Activated naive CD8-positive, alpha-beta T cell treated with anti-CD3 and anti-CD28 coated beads, Interleukin-2, amount 10 ng/mL, durations not matched to agents 7 days and 5 days (primary cell): ENCODE measurements around the gene DPH1. TPM values are rescaled to one million over a fixed set of nuclear protein-coding genes. Genes with fewer than 3 reads are reported as not detected.

Experiments
- ATAC-seq: fragments of 150-1000 bp; cut with Tn5 transposase; one replicate; pipeline ENCODE4 v1.10.0; 2021; ENCODE audit warnings: low read depth, moderate library complexity
- POLR2A ChIA-PET: fragments of 350-600 bp; sonication (Branson Sonifier 250); formaldehyde crosslinking; loops from one replicate; lab custom pipeline; 2021; ENCODE audit warnings: antibody characterized with exemption; lab: Charles Lee
- DNase-seq: peaks from one replicate; pipeline ENCODE4 v3.0.0; 2021
- H3K27ac Mint-ChIP-seq: one replicate; pipeline ENCODE4 v1.8.0; 2022; ENCODE audit warnings: mild to moderate bottlenecking, mixed read lengths
- H3K27me3 Mint-ChIP-seq: one replicate; pipeline ENCODE4 v1.8.0; 2022; ENCODE audit warnings: mild to moderate bottlenecking, moderate library complexity, mixed read lengths
- H3K36me3 Mint-ChIP-seq: one replicate; pipeline ENCODE4 v1.8.0; 2021; ENCODE audit warnings: mild to moderate bottlenecking, mixed read lengths
- H3K4me1 Mint-ChIP-seq: one replicate; pipeline ENCODE4 v1.8.0; 2021; ENCODE audit warnings: mixed read lengths
- H3K4me3 Mint-ChIP-seq: one replicate; pipeline ENCODE4 v1.8.0; 2022; ENCODE audit warnings: mild to moderate bottlenecking, moderate library complexity, mixed read lengths
- H3K9me3 Mint-ChIP-seq: one replicate; pipeline ENCODE4 v1.8.0; 2021; ENCODE audit warnings: mixed read lengths
- total RNA-seq, 2 experiments: library from RNA; stranded (reverse); gene quantifications; one replicate each; pipeline ENCODE4 v1.2.3, GENCODE V29; 2021

DPH1 gene
- total RNA-seq, 2 experiments from 2014 or later: 45.7 to 46.4 TPM

DNA sequence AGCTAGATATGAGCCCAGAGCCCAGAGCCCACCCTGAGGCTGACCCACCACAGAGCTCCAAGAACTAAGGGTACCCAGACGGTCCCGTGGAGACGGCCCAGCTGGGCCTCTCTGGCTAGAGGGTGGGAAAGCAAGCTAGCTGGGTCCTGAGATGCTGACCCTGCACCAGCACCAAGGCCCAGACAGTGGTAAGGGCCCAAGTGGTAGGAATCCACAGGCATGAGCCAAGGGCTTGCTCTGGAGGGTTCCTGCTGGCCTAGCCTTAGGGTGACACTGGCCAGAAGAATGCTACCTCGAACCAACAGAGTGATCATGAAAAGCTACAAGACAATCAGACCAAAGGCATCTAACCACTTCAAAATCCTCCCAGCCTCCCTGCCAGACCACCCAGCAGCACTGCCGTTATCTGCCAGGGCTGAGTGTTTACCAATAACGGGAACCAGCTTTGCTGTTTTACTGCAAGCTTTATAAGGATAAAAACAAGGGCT lies 38.1 kb downstream of the DPH1 start:
- H3K36me3 Mint-ChIP-seq: peaks cover 24% of the 10 kb centered on the region
- no peaks in the 10 kb centered on the region for H3K9me3 Mint-ChIP-seq
- no peak for ATAC-seq
- no peaks in the 10 kb centered on the region for H3K27me3 Mint-ChIP-seq
- H3K4me3 Mint-ChIP-seq: no peak overlapping the region
- peak overlapping the region; percentile 59 for H3K27ac Mint-ChIP-seq
- no peak for DNase-seq
- POLR2A ChIA-PET: interaction anchor here (1.2 to 2.3 kb wide), 4 partner anchors 9 to 177 kb away, joined by 4 to 10 read pairs (median 5); partner anchors contain the start of gene HIC1
- H3K4me1 Mint-ChIP-seq: peaks cover 63% of the 10 kb centered on the region

DNA sequence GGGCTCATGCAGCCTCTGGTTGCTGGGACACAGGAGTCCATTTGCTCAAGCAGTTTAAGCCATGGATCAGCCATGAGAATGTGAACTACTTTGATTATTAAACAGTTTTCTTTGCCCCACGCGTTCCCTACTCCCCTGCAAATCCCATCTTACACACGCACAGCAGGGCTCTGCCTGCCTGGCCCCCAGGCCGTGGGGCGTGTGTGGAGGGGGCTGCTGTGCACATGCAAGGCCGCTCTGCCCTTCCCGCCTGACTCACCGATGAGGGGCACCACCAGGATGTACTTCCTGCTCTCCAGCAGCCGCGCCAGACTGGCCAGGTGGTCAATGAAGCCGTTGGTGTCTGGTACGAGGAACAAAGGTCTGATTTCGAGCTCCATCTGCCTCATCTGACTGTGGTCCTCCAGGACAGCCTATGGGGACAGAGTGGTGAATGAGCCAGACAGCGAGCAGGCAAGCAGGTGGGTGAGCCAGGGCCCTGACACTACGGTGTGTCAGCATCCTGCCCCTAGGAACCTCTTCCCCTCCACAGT lies 38.6 kb downstream of the DPH1 start:
- no peak for ATAC-seq
- Mint-ChIP-seq H3K9me3 (no peaks in the 10 kb centered on the region), H3K4me3 (peak overlapping the region; percentile 16), H3K4me1 (peaks cover 62% of the 10 kb centered on the region), H3K27ac (peak overlapping the region; percentile 55), H3K27me3 (no peaks in the 10 kb centered on the region), H3K36me3 (peaks cover 24% of the 10 kb centered on the region)
- no peak for DNase-seq
- POLR2A ChIA-PET: interaction anchor here (0.7 to 2.3 kb wide), 5 partner anchors 10 to 176 kb away, joined by 4 to 10 read pairs (median 4); partner anchors contain the start of gene HIC1

DNA sequence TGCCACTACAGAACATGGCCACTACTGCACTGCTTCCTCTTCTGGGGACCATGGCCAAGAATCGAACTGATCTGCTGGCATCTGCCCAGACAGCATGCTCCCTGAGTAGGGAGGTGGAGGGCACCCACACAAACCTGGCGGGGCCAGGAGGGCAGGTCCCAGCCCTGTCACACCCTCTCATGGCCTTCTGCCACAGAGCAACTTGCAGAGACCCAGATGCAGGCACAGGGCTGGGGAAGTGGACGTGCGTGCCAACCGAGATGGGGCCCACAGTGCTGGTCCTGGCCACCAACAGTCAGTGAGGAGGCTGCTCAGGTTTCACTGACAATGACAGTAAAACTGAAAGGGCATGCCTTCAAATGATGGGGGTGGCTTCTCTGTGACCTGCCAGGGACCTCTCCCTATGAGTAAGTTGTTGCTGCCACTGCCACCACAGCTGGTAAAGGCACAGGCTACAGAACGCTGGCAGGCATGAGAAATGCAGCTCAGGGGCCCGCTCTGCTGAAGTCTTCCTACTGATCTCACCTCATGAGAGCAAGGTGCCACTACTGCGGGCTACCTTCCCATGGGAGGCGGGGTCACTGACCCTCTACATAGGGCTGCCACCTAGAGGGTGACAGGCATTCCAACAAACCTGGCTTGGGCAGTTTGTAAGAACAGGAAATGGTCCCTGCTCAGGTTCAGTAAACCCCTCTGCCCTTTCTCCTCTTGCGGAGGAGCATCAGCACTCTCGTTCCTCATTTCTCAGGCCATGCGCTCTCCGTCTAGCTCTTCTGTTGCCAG lies 40.5 kb downstream of the DPH1 start:
- peaks cover 22% of the 10 kb centered on the region for H3K36me3 Mint-ChIP-seq
- H3K4me3 Mint-ChIP-seq: peak overlapping the region; percentile 39

DNA sequence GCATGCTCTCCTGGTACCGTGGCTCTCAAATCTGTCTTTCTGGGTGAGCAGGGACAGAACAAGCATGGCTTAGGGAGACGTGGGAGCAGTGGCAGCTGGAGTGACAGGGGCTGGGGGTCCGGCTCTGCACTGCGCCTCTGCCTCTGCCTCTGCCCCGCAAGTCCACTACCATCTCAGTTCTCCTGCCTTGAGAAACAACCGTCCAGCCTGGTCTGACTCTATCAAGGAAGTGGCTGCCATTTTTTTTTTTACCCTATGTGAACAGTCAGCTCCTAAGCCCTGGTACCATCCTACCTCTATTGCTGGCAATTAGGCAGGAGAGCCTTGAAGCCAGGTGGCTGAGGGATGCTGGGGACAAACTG lies 41.1 kb downstream of the DPH1 start:
- POLR2A ChIA-PET: interaction anchor here (0.6 to 2.5 kb wide), 6 partner anchors 12 to 198 kb away, joined by 3 to 12 read pairs (median 5); no protein-coding TSS in a partner anchor
- peaks cover 56% of the 10 kb centered on the region for H3K4me1 Mint-ChIP-seq

More for the DNA sequence above, 40.5 kb downstream of the DPH1 start:
- ATAC-seq (peak; percentile 79), DNase-seq (no peak)
- POLR2A ChIA-PET: interaction anchor here (0.6 to 2.5 kb wide), 7 partner anchors 11 to 198 kb away, joined by 3 to 12 read pairs (median 4); no protein-coding TSS in a partner anchor
- Mint-ChIP-seq H3K4me1 (peaks cover 55% of the 10 kb centered on the region), H3K9me3 (no peaks in the 10 kb centered on the region), H3K27me3 (no peaks in the 10 kb centered on the region), H3K27ac (peak overlapping the region; percentile 70)

DNA sequence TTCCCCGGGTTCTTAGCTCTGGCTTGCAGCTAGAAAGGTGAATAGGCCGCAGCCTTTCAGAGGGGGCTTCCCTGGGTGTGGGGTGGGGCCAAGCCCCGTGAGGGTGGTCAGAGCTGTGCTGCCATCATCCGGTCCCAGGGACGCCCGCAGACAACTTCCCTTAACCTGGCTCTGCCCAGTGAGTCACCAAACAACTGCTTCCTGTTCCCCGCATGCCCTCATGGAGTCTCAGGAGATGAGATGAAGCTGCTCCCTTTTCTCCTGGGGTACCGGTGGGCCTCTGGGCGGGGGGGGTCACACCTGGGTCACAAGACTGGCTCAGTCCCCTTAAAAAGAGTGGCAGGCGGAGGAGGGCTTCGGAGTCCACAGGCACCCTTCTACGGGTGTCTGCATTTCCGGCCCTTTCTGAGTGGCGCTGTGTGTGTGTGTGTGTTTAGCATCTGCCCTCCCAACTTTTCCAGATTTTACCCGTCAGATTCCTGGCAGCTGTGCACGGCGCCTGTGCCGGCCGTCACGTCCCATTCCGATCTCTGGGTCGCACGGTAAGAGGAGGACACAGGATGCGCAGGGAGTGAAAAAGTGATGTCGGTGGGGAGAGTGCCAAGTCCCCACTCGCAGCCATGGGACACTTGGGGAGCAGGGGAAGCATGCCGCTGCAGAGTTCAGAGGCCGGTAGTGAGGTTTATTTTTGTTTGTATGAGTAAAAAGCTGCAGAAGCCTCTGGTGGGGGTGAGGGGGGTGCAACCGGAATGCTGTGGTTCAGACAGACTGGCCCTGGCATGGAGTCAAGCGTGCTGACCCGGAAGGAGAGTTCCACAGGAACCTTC lies 41.7 kb downstream of the DPH1 start:
- H3K4me3 Mint-ChIP-seq: no peak overlapping the region
- no peak for ATAC-seq

More for the DNA sequence above, 41.1 kb downstream of the DPH1 start:
- Mint-ChIP-seq H3K27me3 (no peaks in the 10 kb centered on the region), H3K36me3 (peaks cover 20% of the 10 kb centered on the region), H3K9me3 (no peaks in the 10 kb centered on the region), H3K27ac (peak overlapping the region; percentile 70), H3K4me3 (peak overlapping the region; percentile 39)
- ATAC-seq: no peak
- DNase-seq: no peak

DNA sequence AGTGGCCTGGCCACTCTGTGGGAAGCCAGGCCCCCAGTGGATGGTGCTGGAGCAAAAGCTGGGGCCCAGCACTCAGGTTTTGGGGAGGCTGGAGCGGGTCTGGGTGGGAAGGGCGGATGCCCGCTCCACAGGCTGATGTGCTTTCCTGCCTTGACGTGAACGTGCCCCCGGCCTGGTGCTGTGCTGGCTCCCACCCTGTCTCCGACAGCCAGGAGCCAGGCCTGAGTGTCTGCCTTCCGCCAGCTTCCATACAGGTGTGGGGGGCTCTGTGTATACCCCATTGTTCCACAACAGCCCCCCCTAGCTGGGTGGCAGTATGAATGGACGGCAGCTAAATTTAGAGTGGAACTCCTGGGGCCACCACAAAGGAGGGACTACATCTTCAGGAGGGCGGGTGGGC lies 45.0 kb downstream of the DPH1 start:
- DNase-seq: no peak
- H3K27me3 Mint-ChIP-seq: no peaks in the 10 kb centered on the region
- peaks cover 31% of the 10 kb centered on the region for H3K36me3 Mint-ChIP-seq
- POLR2A ChIA-PET: interaction anchor here (0.6 to 1.3 kb wide), 2 partner anchors 12 to 15 kb away, joined by 3 read pairs; no protein-coding TSS in a partner anchor
- no peak for ATAC-seq
- H3K27ac Mint-ChIP-seq: no peak overlapping the region
- no peak overlapping the region for H3K4me3 Mint-ChIP-seq
- no peaks in the 10 kb centered on the region for H3K9me3 Mint-ChIP-seq
- peaks cover 23% of the 10 kb centered on the region for H3K4me1 Mint-ChIP-seq

More for the DNA sequence above, 41.7 kb downstream of the DPH1 start:
- no peaks in the 10 kb centered on the region for H3K9me3 Mint-ChIP-seq
- peaks cover 53% of the 10 kb centered on the region for H3K4me1 Mint-ChIP-seq
- no peaks in the 10 kb centered on the region for H3K27me3 Mint-ChIP-seq
- peaks cover 19% of the 10 kb centered on the region for H3K36me3 Mint-ChIP-seq
- no peak for DNase-seq
- POLR2A ChIA-PET: interaction anchor here (0.6 to 2.5 kb wide), 6 partner anchors 11 to 199 kb away, joined by 3 to 12 read pairs (median 5); no protein-coding TSS in a partner anchor
- peak overlapping the region; percentile 70 for H3K27ac Mint-ChIP-seq

DNA sequence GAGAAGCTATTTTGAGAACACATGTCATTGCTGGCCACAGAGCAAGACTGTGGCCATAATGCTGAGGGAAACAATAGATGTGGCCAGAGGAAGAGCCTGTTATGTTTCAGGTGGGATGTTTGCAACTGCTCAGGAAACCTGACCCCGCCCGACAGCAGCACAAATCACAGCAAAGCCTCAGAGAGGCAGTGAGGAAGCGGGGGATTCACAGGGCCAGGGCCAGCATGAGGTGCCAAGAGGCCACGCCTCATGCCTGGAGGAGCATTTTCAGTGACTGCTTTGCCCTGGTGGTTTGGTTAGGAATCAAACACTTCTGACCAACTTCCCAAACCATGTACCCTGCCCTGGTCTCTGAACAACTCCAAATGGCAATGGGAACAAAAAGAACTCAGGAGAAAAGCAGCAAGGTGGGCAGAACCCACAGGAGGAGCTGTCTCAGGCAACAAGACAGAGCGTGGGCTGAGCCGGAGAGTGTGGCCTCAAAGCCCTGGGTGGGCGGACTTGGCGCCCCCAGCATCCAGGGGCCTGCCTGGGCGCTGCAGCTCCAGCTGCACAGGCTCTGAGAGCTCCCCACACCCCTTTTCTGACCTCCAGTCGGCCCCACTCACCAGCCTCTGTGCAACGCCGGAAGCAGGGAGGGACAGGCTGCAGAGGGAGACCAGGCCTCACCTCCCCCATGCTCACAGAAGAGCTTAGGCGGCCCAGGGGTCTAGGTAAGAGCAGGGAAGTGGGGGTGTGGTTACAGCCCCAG lies 45.6 kb downstream of the DPH1 start:
- ATAC-seq (no peak), DNase-seq (no peak)
- Mint-ChIP-seq H3K4me1 (peaks cover 19% of the 10 kb centered on the region), H3K4me3 (no peak overlapping the region), H3K9me3 (no peaks in the 10 kb centered on the region), H3K27me3 (no peaks in the 10 kb centered on the region), H3K27ac (no peak overlapping the region), H3K36me3 (peaks cover 33% of the 10 kb centered on the region)
- POLR2A ChIA-PET: interaction anchor here (0.6 to 1.3 kb wide), 2 partner anchors 13 to 14 kb away, joined by 3 read pairs; no protein-coding TSS in a partner anchor

DNA sequence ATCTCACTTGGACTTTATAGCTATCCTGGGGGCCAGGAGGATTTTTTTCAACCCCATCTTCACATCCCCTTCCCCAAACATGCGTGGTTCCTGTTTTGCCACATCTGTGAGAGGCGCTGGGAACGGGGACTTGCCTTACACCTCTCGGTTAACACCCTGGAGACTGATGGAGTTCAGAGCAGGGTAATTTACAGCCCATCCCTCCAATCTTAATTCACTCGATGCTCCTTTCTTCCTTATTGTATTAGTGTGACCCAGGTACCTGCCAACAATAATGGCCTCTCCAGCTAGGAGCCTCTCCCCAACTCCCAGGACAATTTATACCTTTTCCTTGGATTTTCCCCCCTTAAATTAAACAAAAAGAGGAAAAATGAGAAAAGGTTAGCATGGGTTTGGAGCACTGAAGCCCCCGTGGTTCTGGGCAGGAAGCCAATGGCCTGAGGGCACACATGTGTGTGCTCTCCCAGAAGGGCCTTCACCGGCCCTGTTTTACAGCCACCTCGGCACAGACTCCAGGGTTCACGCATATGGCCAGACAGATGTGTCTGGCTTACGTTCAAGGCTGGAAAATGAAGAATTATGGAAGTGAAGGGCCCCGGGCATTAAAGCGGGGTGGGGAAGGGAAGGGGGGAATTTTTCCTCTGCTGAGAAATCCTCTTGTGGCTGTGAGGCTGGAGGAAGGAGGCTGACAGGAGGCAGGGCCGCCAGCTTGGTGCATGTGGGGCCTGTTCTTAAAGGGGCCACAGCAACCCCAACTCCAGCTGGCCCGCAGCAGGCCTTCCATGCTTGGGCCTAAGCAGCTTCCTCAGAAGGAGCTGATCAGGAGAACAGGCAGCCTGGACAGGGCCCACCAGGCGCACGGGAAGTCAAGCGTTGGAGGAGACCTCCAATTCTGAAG lies 46.4 kb downstream of the DPH1 start:
- ATAC-seq: no peak
- Mint-ChIP-seq H3K27ac (no peak overlapping the region), H3K27me3 (no peaks in the 10 kb centered on the region), H3K4me1 (peaks cover 16% of the 10 kb centered on the region), H3K36me3 (peaks cover 33% of the 10 kb centered on the region), H3K9me3 (no peaks in the 10 kb centered on the region), H3K4me3 (no peak overlapping the region)
- POLR2A ChIA-PET: interaction anchor here (0.9 to 1.3 kb wide), 2 partner anchors 10 to 13 kb away, joined by 3 read pairs; no protein-coding TSS in a partner anchor
- no peak for DNase-seq

DNA sequence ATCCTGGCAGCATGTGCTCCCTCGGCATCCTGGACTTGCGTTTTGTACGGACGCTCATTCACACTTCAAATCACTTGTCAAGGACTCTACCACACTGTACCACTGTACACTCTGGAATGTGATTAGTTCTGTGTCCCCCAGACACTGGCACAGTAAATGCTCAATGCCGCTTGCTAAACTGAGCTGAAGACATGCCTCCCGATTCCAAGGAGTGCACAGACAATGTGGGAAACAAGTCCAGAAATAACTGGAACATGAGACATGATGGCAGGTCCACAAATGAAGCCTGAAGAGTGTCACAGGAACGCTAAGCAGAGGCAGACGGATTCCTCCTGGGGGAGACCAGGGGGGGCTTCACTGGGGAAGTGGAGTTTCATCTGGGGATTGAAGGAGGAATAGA lies 47.1 kb downstream of the DPH1 start:
- no peaks in the 10 kb centered on the region for H3K9me3 Mint-ChIP-seq
- no peak overlapping the region for H3K4me3 Mint-ChIP-seq
- H3K27ac Mint-ChIP-seq: no peak overlapping the region
- peaks cover 38% of the 10 kb centered on the region for H3K36me3 Mint-ChIP-seq
- DNase-seq (no peak), ATAC-seq (no peak)
- H3K27me3 Mint-ChIP-seq: no peaks in the 10 kb centered on the region
- POLR2A ChIA-PET: interaction anchor here (0.9 kb wide), 1 partner anchor 9 kb away, joined by 3 read pairs; no protein-coding TSS in a partner anchor
- peaks cover 22% of the 10 kb centered on the region for H3K4me1 Mint-ChIP-seq

DNA sequence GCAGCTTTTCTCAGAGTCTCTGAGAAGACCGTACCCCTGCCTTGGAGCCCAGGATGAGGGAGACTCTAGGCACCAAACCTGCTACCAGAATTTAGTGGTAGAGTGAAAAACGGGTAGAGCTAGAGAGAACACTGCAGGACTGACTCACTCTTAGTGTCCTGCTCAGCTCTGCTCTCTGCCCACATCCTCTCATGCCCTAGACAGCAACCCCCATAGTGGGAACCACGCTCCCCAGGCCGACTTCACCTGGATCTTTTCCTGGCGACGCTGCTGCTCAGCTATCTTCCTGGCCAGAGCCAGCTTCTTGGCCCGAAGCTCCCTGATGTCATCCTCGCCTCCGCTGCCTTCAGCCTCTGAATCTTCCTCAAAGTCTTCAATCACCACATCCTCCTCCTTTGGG lies 51.6 kb downstream of the DPH1 start:
- DNase-seq (no peak), ATAC-seq (peak; percentile 72)
- Mint-ChIP-seq H3K27me3 (no peaks in the 10 kb centered on the region), H3K9me3 (no peaks in the 10 kb centered on the region), H3K27ac (peak overlapping the region; percentile 81), H3K36me3 (peaks cover 51% of the 10 kb centered on the region), H3K4me3 (peak overlapping the region; percentile 2), H3K4me1 (peaks cover 43% of the 10 kb centered on the region)
- POLR2A ChIA-PET: interaction anchor here (0.6 to 3.8 kb wide), 6 partner anchors 10 to 148 kb away, joined by 3 to 12 read pairs (median 5); no protein-coding TSS in a partner anchor

DNA sequence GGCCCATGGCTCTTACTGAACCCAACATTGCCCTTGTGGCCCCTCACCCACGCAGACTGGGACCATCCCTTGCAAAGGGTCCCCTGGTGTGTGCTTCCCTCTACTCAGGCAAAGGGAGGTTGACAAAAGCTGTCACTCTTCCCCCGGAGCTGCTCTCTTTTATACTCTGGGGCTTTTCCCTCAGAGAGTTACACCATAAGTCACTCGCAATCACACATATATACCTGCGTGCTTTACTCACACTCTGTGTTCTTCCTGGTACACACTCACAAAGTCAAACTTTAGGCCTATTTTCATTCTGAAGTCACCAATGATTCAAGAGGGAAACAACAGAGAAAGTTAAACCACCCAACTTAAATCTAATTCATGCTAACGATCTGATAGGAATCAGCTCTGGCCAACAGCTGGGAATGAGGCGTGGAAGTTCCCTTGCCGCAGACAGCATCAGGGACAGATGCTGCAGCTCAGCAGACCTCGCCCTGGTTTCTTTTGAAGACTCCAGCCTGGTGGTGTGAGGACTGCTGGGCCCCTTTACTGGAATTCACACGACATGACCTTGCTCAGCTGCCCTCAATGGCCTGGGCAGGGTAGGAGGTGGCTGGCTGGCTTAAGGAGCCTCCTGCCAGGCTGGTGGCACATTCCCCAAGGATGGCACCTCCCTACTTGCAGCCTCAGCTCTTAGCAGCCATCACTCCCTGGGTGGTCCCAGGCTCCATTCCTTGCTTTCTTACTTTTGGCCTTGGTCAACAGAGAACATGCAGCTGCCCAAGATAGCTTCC lies 52.2 kb downstream of the DPH1 start:
- Mint-ChIP-seq H3K4me1 (peaks cover 49% of the 10 kb centered on the region), H3K9me3 (no peaks in the 10 kb centered on the region), H3K27ac (peak overlapping the region; percentile 81), H3K4me3 (peak overlapping the region; percentile 2), H3K36me3 (peaks cover 54% of the 10 kb centered on the region), H3K27me3 (no peaks in the 10 kb centered on the region)
- POLR2A ChIA-PET: interaction anchor here (0.7 to 3.8 kb wide), 6 partner anchors 10 to 172 kb away, joined by 3 to 12 read pairs (median 5); no protein-coding TSS in a partner anchor
- ATAC-seq: no peak
- DNase-seq: no peak
